IPS-20b (cell line): Measurements from ENCODE around the gene CECR2.
"Not testable (repeated sequence)": the region's sequence is repeated elsewhere in the genome, so short reads cannot be mapped to it uniquely, and the experiment has no call there.

ENCODE experiments used
- H3K27ac ChIP-seq: one replicate; pipeline ENCODE4 v1.5.1; 2013; ENCODE audit warnings: low read length
- H3K27me3 ChIP-seq: 2 replicates; pipeline ENCODE4 v1.6.1; 2013; ENCODE audit warnings: mild to moderate bottlenecking, low read length, inconsistent platforms; ENCODE audit not compliant: insufficient read depth
- H3K36me3 ChIP-seq: 2 replicates; pipeline ENCODE4 v1.6.1; 2013; ENCODE audit warnings: low read depth, mild to moderate bottlenecking, inconsistent platforms, low read length, moderate library complexity; ENCODE audit not compliant: insufficient read depth
- H3K4me1 ChIP-seq: 2 replicates; pipeline ENCODE4 v1.6.1; 2013; ENCODE audit warnings: mild to moderate bottlenecking, control low read depth, inconsistent platforms, low read length, moderate library complexity; ENCODE audit not compliant: insufficient read depth
- H3K4me3 ChIP-seq: 2 replicates; pipeline ENCODE4 v1.5.1; 2013; ENCODE audit warnings: mild to moderate bottlenecking, low read length, inconsistent platforms
- H3K9ac ChIP-seq: 2 replicates; pipeline ENCODE4 v1.6.1; 2013; ENCODE audit warnings: low read depth, mild to moderate bottlenecking, inconsistent platforms, low read length, moderate library complexity
- H3K9me3 ChIP-seq: 2 replicates; pipeline ENCODE4 v1.6.1; 2013; ENCODE audit warnings: mild to moderate bottlenecking, low read depth, low read length, inconsistent platforms; ENCODE audit not compliant: insufficient read depth

The CECR2 gene

DNA sequence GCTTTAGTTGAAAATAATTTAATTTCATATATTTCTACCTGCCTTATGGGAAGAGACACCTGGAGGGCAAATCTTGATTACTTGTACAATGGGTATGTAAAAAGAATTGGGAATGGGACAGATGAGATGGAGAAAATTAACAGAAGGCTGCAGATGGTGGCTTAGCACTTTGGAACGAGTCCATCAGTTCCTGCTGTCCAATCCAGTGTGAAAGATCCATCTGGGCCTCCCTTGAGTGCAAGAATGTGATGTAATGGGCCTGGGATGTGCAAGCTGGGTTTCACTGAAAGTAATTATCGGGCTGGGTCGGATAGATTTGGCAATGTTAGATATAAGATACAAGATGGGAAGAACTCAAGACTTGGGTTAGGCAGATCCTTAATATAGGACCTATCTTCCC lies 42.0 kb downstream of the CECR2 start:
- Histone ChIP-seq H3K36me3 (no peaks in the 10 kb centered on the region), H3K4me3 (no peak overlapping the region), H3K27me3 (no peaks in the 10 kb centered on the region), H3K4me1 (peaks cover 31% of the 10 kb centered on the region), H3K9ac (no peak overlapping the region), H3K9me3 (no peaks in the 10 kb centered on the region), H3K27ac (no peak overlapping the region)

DNA sequence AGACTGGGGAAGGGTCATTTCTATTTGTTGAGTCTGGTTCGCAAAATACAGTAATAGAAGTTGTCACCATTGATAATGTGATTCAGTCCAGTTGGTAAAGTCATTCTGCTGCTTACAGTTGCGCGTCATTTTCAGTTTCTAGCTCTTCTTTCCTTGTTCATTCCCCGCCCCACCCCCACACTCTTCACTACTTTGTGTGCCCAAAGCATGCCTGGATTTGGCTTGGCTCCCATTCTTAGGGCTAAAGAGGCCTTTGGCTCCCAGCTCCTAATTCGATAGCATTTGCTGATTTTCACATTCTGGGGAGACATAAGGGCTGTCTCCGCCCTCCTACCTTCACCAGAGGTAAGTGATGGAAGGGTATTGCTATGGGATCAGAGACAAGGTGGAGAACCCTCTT lies 43.0 kb downstream of the CECR2 start:
- Histone ChIP-seq H3K36me3 (no peaks in the 10 kb centered on the region), H3K27ac (no peak overlapping the region), H3K27me3 (no peaks in the 10 kb centered on the region), H3K9ac (no peak overlapping the region), H3K4me1 (peaks cover 33% of the 10 kb centered on the region), H3K4me3 (no peak overlapping the region), H3K9me3 (no peaks in the 10 kb centered on the region)

DNA sequence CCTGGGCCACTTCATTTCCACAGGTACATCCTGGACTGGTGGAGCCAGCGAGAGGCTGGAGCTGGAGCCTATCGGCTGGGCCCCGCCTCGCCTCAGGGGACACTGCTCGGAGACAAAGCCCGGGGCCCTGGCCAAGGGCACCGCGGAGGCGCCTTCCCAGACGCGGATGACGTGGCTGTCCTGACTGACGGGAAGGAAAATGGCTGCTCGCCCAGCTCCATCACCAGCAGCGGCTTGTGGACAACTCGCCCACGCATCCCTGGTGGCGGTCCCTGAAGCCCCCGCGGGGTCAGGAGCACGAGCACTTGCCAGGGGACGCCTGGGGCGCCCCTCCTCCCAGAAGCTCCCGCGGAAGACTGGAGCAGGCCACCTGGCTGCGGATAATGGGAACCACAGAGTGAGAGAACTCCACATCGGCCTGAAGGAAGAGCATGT lies 49.6 kb downstream of the CECR2 start:
- no peaks in the 10 kb centered on the region for H3K27me3 ChIP-seq
- no peak overlapping the region for H3K9ac ChIP-seq
- H3K4me1 ChIP-seq = peaks cover 16% of the 10 kb centered on the region
- H3K36me3 ChIP-seq = peaks cover 5% of the 10 kb centered on the region; the same call in 1 of the 2 replicates
- no peak overlapping the region for H3K4me3 ChIP-seq
- H3K27ac ChIP-seq = no peak overlapping the region
- no peaks in the 10 kb centered on the region for H3K9me3 ChIP-seq

DNA sequence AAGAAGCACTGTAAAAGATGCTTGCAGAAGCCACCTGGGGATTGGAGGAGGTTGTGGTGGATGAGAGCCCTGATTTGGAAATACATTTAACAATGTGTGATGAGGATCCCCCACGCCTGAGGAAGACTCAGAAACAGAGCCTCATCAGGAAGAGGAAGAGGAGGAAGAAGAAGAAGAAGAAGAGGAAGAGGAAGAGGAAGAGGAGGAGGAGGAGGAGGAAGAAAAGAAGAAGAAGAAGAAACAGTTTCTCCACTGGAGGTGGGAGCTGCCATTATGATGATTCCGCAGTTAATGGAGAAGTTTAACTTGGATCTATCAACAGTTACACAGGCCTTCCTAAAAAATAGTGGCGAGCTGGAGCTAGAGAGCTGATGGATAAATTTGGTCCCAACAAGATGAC lies 50.1 kb downstream of the CECR2 start:
- no peak overlapping the region for H3K4me3 ChIP-seq
- no peaks in the 10 kb centered on the region for H3K9me3 ChIP-seq
- no peaks in the 10 kb centered on the region for H3K27me3 ChIP-seq
- H3K36me3 ChIP-seq = peaks cover 5% of the 10 kb centered on the region; the same call in 1 of the 2 replicates
- no peak overlapping the region for H3K27ac ChIP-seq
- peaks cover 16% of the 10 kb centered on the region for H3K4me1 ChIP-seq
- no peak overlapping the region for H3K9ac ChIP-seq

DNA sequence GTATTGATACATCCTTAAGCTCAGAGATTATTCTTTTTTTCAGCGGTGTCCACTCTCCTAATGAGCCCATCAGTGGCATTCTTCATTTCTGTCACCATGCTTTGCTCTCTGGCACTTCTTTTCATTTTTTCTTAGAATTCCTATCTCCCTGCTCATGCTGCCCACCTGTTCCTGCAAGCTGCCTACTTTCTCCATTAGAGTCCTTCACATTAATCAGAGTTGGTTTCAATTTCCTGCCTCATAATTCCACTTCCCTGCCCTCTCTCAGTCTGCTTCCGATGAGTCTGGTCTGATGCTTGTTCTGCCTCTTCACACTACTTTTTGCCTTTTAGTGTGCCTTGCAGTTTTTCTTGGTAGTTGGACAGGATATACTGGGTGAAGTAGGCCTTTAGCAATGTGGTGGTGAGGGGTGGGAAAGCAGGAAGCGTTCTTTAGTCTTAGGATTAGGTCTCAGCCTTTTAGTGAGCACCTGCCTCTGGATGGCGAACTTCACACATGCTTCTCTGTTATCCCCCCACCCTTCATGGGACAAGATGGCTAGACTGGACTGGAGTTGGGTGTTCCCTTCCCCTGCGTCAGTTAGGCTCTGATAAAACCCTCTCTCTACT lies 53.6 kb downstream of the CECR2 start:
- Histone ChIP-seq H3K27ac (no peak overlapping the region), H3K36me3 (peaks cover 5% of the 10 kb centered on the region; the same call in 1 of the 2 replicates), H3K4me3 (no peak overlapping the region), H3K27me3 (no peaks in the 10 kb centered on the region), H3K9me3 (no peaks in the 10 kb centered on the region), H3K4me1 (peaks cover 9% of the 10 kb centered on the region), H3K9ac (no peak overlapping the region)

DNA sequence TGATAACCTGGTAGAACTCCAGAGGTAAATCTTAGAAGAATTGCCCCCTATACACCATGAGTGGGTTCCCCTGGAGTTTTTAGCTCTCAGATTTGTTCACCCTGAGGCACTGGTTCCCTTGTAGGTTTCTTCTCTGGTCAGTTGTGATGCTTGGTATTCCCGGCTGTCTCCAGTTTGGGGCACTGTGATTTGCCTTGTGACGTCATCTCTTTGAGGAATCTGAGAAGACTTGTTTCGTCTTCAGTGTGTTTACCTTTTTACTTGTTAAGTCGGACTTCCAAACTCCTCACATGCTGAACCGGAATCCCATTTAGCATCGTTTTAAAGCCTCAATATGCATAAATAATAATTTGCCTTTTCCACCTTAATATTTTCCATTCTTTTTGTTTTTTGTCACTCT lies 54.4 kb downstream of the CECR2 start:
- Histone ChIP-seq H3K36me3 (peaks cover 5% of the 10 kb centered on the region; the same call in 1 of the 2 replicates), H3K27ac (no peak overlapping the region), H3K9me3 (no peaks in the 10 kb centered on the region), H3K4me1 (peaks cover 9% of the 10 kb centered on the region), H3K4me3 (no peak overlapping the region), H3K27me3 (no peaks in the 10 kb centered on the region), H3K9ac (no peak overlapping the region)

DNA sequence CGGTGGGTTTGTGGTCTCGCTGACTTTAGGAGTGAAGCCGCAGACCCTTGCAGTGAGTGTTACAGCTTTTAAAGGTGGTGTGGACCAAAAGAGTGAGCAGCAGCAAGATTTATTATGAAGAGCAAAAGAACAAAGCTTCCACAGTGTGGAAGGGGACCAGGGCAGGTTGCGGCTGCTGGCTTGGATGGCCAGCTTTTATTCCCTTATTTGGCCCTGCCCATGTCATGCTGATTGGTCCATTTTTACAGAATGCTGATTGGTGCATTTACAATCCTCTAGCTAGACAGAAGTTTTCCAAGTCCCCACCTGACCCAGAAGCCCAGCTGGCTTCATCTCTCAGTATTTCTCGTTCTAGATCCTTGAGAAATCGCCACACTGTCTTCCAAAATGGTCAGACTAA lies 58.3 kb downstream of the CECR2 start:
- H3K9ac ChIP-seq, H3K27me3 ChIP-seq, H3K9me3 ChIP-seq, H3K36me3 ChIP-seq, H3K4me3 ChIP-seq, H3K27ac ChIP-seq: not testable (repeated sequence)
- H3K4me1 ChIP-seq = peaks cover 20% of the 10 kb centered on the region

DNA sequence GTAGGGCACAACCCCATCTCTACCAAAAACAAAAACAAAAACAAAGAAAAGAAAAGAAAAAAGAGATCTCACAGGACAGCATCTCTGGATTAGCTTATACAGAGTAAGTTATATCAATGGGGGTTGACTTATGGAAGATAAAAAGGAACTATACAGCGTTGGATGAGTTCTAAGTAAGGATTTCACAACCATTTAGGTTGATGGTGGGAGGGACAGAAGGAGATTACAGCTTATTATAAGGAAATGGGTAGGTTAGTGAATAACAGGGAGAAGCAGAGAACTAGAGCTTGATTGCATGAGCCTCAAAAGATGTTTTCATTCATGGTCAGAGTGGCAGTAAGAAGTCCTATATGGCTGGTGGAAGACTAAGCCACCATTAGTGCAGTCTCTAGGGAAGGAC lies 60.3 kb downstream of the CECR2 start:
- H3K27ac ChIP-seq = no peak overlapping the region
- no peaks in the 10 kb centered on the region for H3K9me3 ChIP-seq
- no peaks in the 10 kb centered on the region for H3K27me3 ChIP-seq
- no peak overlapping the region for H3K9ac ChIP-seq
- H3K36me3 ChIP-seq = no peaks in the 10 kb centered on the region
- H3K4me1 ChIP-seq = peaks cover 33% of the 10 kb centered on the region
- H3K4me3 ChIP-seq = no peak overlapping the region

DNA sequence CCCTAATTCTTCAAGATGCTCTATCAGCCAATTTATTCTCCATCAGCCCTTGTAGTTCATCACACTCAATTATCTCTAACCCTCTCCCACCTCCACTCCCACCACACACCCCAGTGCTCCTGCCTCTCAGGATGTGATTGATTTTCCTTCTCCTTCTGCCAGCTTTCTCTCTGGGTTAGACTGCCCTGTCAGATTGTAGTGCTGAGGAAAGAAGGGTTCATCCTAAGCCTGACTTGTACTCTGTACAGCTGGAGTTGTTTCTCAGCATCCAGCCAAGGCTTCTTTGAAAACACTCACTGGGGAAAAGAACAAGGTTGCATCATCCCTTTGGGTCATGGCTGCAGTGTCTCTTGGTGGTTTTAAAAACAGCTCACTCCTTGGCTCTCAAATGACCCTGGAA lies 61.2 kb downstream of the CECR2 start:
- H3K27ac ChIP-seq = no peak overlapping the region
- no peaks in the 10 kb centered on the region for H3K36me3 ChIP-seq
- peaks cover 42% of the 10 kb centered on the region for H3K4me1 ChIP-seq
- no peak overlapping the region for H3K4me3 ChIP-seq
- H3K27me3 ChIP-seq = no peaks in the 10 kb centered on the region
- H3K9me3 ChIP-seq = no peaks in the 10 kb centered on the region
- H3K9ac ChIP-seq = no peak overlapping the region

DNA sequence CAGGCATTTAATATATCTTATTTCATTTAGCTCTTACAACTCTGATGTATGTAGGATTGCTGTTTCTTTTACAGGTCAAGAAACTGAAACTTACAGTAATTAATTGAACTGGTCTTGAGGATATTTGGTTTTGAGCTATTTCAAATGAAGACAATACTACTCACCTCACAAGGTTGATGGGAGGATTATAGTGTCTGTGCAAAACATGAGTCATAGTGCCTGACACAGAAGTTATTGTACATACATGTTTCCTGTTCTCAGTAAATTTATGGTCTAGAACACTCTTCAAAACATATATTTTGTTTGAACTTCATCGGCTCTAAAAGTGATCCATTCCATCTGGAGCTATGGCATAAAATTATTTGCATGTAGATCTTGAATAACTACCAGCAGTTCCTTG lies 61.9 kb downstream of the CECR2 start:
- H3K4me1 ChIP-seq = peaks cover 46% of the 10 kb centered on the region
- H3K27ac ChIP-seq = no peak overlapping the region
- H3K9me3 ChIP-seq = no peaks in the 10 kb centered on the region
- no peaks in the 10 kb centered on the region for H3K36me3 ChIP-seq
- no peaks in the 10 kb centered on the region for H3K27me3 ChIP-seq
- H3K4me3 ChIP-seq = no peak overlapping the region
- no peak overlapping the region for H3K9ac ChIP-seq

DNA sequence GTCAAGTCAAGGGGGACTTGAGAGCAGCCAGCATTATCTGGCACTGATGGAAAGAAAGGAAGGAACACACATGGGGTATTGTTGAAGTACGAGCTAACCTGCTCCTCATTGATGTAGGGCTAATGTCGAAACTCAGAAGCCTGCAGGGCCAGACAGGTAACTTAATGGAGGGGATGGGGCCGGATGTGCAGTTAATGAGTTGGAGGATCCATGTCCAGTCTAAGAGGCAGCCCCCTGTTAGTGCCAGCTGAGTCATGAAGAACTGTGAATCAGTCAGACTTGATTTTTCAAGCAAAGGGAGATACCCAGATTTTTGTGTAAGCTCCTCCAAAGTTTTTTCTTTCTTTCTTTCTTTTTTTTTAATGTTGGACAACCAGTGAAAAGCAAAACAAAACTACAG lies 65.6 kb downstream of the CECR2 start:
- H3K4me1 ChIP-seq = peaks cover 78% of the 10 kb centered on the region
- H3K27me3 ChIP-seq = no peaks in the 10 kb centered on the region
- H3K9ac ChIP-seq = no peak overlapping the region
- H3K4me3 ChIP-seq = no peak overlapping the region
- H3K36me3 ChIP-seq = no peaks in the 10 kb centered on the region
- no peak overlapping the region for H3K27ac ChIP-seq
- H3K9me3 ChIP-seq = no peaks in the 10 kb centered on the region

DNA sequence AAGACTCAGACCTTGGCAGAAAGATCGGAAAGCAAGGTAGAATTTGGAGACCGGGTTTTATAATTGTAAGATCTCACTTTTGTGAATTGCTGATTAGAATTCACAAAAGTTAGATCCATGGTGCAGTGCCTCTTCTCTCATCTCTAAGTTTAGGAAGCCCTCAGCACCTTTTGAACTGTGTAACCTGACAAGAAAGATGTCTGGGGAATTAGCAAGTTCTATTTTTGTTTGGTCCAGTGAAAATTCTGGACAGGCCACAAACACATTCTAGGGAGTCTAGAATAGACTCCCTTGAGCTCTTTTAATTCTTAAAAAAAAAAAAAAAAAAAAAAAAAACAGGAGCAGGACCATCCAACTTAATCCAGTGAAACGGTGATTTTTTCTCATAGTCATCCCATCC lies 66.1 kb downstream of the CECR2 start:
- Histone ChIP-seq H3K4me3 (no peak overlapping the region), H3K9ac (no peak overlapping the region), H3K36me3 (no peaks in the 10 kb centered on the region), H3K9me3 (no peaks in the 10 kb centered on the region), H3K27me3 (no peaks in the 10 kb centered on the region), H3K4me1 (peaks cover 75% of the 10 kb centered on the region), H3K27ac (no peak overlapping the region)
